IPS-15b (cell line): ENCODE data around the gene NR5A1.

Source experiments
- H3K27me3 ChIP-seq: one replicate; pipeline ENCODE4 v1.6.1; 2013; ENCODE audit warnings: low read length; ENCODE audit not compliant: control insufficient read depth, insufficient read depth
- H3K36me3 ChIP-seq: one replicate; pipeline ENCODE4 v1.6.1; 2013; ENCODE audit warnings: low read length; ENCODE audit not compliant: control insufficient read depth, insufficient read depth
- H3K4me1 ChIP-seq: one replicate; pipeline ENCODE4 v1.6.1; 2013; ENCODE audit warnings: mild to moderate bottlenecking, low read length; ENCODE audit not compliant: control insufficient read depth, insufficient read depth
- H3K4me3 ChIP-seq: one replicate; pipeline ENCODE4 v1.5.1; 2013; ENCODE audit warnings: low read depth, low read length
- H3K9ac ChIP-seq: one replicate; pipeline ENCODE4 v1.6.1; 2013; ENCODE audit warnings: low read depth, mild to moderate bottlenecking, low read length
- H3K9me3 ChIP-seq: one replicate; pipeline ENCODE4 v1.6.1; 2013; ENCODE audit warnings: mild to moderate bottlenecking, low read length; ENCODE audit not compliant: control insufficient read depth, insufficient read depth

Gene NR5A1

GRCh38 chr9:124512806-124513204 is 5.6 kb upstream of the NR5A1 start:
- H3K4me3 ChIP-seq, result no peak overlapping the region
- H3K4me1 ChIP-seq, result peaks cover 3% of the 10 kb centered on the region
- no peaks in the 10 kb centered on the region for H3K27me3 ChIP-seq
- H3K9me3 ChIP-seq, result no peaks in the 10 kb centered on the region
- H3K9ac ChIP-seq, result no peak overlapping the region
- H3K36me3 ChIP-seq, result no peaks in the 10 kb centered on the region

- Histone ChIP-seq H3K27me3 (no peaks in the 10 kb centered on the region), H3K9ac (no peak overlapping the region), H3K4me3 (no peak overlapping the region), H3K36me3 (no peaks in the 10 kb centered on the region), H3K9me3 (no peaks in the 10 kb centered on the region), H3K4me1 (peaks cover 3% of the 10 kb centered on the region)
Observed at GRCh38 chr9:124511891-124512805, 4.9 kb upstream of the NR5A1 start.

GRCh38 chr9:124511426-124511840 is 4.2 kb upstream of the NR5A1 start:
- H3K9ac ChIP-seq, result no peak overlapping the region
- peaks cover 3% of the 10 kb centered on the region for H3K4me1 ChIP-seq
- no peak overlapping the region for H3K4me3 ChIP-seq
- H3K36me3 ChIP-seq, result no peaks in the 10 kb centered on the region
- H3K27me3 ChIP-seq, result peaks cover 5% of the 10 kb centered on the region
- H3K9me3 ChIP-seq, result no peaks in the 10 kb centered on the region

- Histone ChIP-seq H3K9ac (no peak overlapping the region), H3K27me3 (peaks cover 9% of the 10 kb centered on the region), H3K36me3 (no peaks in the 10 kb centered on the region), H3K4me3 (no peak overlapping the region), H3K4me1 (peaks cover 3% of the 10 kb centered on the region), H3K9me3 (no peaks in the 10 kb centered on the region)
Observed at GRCh38 chr9:124510650-124511425, 3.6 kb upstream of the NR5A1 start.

GRCh38 chr9:124507880-124508423 is 753 bp upstream of the NR5A1 start:
- H3K36me3 ChIP-seq, result no peaks in the 10 kb centered on the region
- H3K9ac ChIP-seq, result no peak overlapping the region
- H3K27me3 ChIP-seq, result peaks cover 32% of the 10 kb centered on the region
- no peak overlapping the region for H3K4me3 ChIP-seq
- H3K9me3 ChIP-seq, result no peaks in the 10 kb centered on the region
- H3K4me1 ChIP-seq, result peaks cover 3% of the 10 kb centered on the region

GRCh38 chr9:124506433-124506832 is 766 bp downstream of the NR5A1 start:
- H3K4me3 ChIP-seq, result no peak overlapping the region

GRCh38 chr9:124505901-124506346 is 1.3 kb downstream of the NR5A1 start:
- H3K4me1 ChIP-seq, result no peaks in the 10 kb centered on the region
- peaks cover 53% of the 10 kb centered on the region for H3K27me3 ChIP-seq
- H3K9me3 ChIP-seq, result no peaks in the 10 kb centered on the region
- no peaks in the 10 kb centered on the region for H3K36me3 ChIP-seq
- no peak overlapping the region for H3K4me3 ChIP-seq
- no peak overlapping the region for H3K9ac ChIP-seq

More at GRCh38 chr9:124506433-124506832, 766 bp downstream of the NR5A1 start:
- H3K9ac ChIP-seq, result no peak overlapping the region
- H3K27me3 ChIP-seq, result peaks cover 48% of the 10 kb centered on the region
- H3K36me3 ChIP-seq, result no peaks in the 10 kb centered on the region
- H3K4me1 ChIP-seq, result no peaks in the 10 kb centered on the region
- H3K9me3 ChIP-seq, result no peaks in the 10 kb centered on the region

GRCh38 chr9:124505006-124505900 is 1.9 kb downstream of the NR5A1 start:
- H3K9ac ChIP-seq, result peak overlapping the region; percentile 37
- H3K27me3 ChIP-seq, result peaks cover 56% of the 10 kb centered on the region
- no peaks in the 10 kb centered on the region for H3K9me3 ChIP-seq
- no peaks in the 10 kb centered on the region for H3K36me3 ChIP-seq
- H3K4me1 ChIP-seq, result no peaks in the 10 kb centered on the region
- H3K4me3 ChIP-seq, result peak overlapping the region; percentile 35

GRCh38 chr9:124504530-124505005 is 2.6 kb downstream of the NR5A1 start:
- no peak overlapping the region for H3K9ac ChIP-seq
- H3K4me3 ChIP-seq, result peak overlapping the region; percentile 52
- H3K9me3 ChIP-seq, result no peaks in the 10 kb centered on the region
- H3K36me3 ChIP-seq, result no peaks in the 10 kb centered on the region
- no peaks in the 10 kb centered on the region for H3K4me1 ChIP-seq
- peaks cover 56% of the 10 kb centered on the region for H3K27me3 ChIP-seq

- Histone ChIP-seq H3K36me3 (no peaks in the 10 kb centered on the region), H3K9me3 (no peaks in the 10 kb centered on the region), H3K4me1 (no peaks in the 10 kb centered on the region), H3K9ac (no peak overlapping the region), H3K4me3 (peak overlapping the region; percentile 52), H3K27me3 (peaks cover 56% of the 10 kb centered on the region)
Observed at GRCh38 chr9:124503713-124504529, 3.3 kb downstream of the NR5A1 start.
